AG09319 (cell line): ENCODE measurements around the gene NFIB.

Source experiments
- DNase-seq: peaks from one replicate; pipeline ENCODE4 v3.0.0-alpha.2; 2010; ENCODE audit warnings: low read depth; ENCODE audit errors: extremely low read depth
- CTCF ChIP-seq: IDR thresholded peaks from 2 replicates; pipeline ENCODE4 v1.5.1; 2011; ENCODE audit warnings: low read depth, mild to moderate bottlenecking, inconsistent platforms, low read length, moderate library complexity

NFIB gene

GRCh38 chr9:14353222-14354056 is 39.5 kb upstream of the NFIB start:
- peak; percentile 52 for DNase-seq
- peak; percentile 98 for TF ChIP-seq CTCF

DNA sequence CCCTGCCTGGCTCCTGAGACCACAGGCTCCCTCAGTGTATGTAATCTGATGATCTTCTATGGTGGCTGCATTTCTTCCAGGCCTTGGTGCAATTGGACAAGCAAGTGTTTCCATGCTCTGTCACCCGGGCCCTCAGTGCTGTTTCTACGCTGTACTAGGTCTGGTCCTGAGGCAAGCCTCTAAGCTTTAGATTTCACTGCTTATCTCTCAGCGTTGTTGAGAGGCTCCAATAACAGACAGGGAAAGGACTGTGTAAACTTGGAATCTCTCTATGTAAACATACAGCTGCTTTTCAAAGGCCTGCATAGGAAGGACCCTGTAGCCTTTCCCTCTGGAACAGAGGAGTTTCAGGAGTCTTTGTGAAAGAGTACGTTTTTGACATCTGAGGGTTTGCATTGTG is 38.6 kb upstream of the NFIB start:
- TF ChIP-seq CTCF = no peak
- DNase-seq = no peak

DNA sequence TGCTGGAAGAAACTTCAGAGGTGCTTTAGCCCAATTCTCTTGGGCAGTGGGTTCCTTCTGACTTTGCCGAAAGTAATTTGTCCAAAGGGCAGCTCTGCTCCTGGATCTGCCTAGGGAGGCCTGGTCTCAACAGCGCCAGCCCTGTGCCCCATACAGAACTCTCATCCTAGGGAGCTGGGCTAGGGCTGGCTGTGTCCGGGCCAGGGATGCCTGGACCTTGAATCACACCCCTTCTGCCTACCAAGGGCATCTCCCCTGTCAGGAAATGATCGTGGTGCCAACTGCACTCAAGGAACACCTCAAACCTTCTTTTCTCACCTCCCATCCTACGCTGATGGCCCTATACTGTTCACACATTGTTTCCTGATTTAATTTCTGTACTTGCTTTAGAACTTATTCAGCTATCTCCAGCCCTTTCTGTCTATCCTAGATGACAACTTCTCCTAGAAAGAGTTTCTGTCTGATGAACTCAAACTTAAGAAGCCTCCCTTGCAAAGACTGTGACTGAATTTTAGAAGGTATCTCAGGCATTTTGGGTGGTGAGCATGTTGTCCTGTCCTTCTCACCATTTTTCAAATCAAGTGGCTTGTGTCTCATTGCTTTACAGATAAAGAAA is 37.4 kb upstream of the NFIB start:
- DNase-seq = no peak
- no peak for TF ChIP-seq CTCF

DNA sequence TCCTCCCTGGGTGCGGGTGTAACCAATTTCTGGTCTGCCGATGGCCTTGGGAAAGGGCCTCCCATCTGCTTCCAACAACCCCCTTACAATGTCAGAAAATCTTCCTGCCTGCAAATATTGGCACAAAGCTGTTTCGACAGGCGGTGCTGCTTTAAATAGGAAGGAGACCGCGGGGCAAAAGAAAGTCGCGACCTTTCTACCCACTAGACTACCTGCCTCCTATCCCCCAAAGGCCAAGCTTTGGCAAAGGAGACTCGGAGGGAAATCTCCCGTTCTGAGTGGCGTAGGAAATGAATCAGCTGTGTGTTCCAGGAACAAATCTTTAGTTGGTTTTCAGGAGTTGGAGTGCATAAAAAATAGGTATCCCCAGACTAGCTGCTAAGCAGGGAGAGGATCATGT is 36.8 kb upstream of the NFIB start:
- no peak for TF ChIP-seq CTCF
- no peak for DNase-seq

DNA sequence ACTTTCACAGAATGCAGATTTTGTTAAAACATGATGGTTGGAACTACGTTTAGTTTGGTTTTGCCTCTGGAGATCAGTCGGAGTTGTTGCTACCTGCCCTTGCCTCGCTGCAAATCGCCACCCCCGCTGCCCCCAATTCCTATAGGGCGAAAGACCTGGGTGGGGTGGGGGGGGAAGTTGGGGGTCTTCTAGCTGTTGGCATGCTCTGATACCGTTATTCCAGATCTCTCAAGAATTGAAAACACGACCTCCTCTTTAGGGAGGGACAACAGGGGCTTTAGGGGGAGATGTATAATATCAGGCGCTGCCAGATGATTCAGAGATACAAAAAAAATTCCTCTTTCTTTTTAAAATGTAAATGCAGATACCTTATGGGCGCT is 36.4 kb upstream of the NFIB start:
- TF ChIP-seq CTCF = no peak
- no peak for DNase-seq

- no peak for DNase-seq
- no peak for TF ChIP-seq CTCF
Observed at GRCh38 chr9:14349447-14350348, 35.8 kb upstream of the NFIB start.

GRCh38 chr9:14349146-14349446 is 35.2 kb upstream of the NFIB start:
- TF ChIP-seq CTCF = no peak

More at GRCh38 chr9:14349146-14349446, 35.2 kb upstream of the NFIB start:
- no peak for DNase-seq
